H1 (cell line): ENCODE measurements around the gene RIPK4. TPM values are rescaled to one million over a fixed set of nuclear protein-coding genes. Genes with fewer than 3 reads are reported as not detected.

Source experiments
- BACH1 ChIP-seq: IDR thresholded peaks from 2 replicates; pipeline ENCODE4 v1.6.1; 2012; ENCODE audit warnings: low read length, improper control_type of control experiment
- CHD7 ChIP-seq: fragments of 300-600 bp; sonication (generic); IDR thresholded peaks from 2 replicates; pipeline ENCODE4 v1.7.1; 2012; ENCODE audit warnings: low read length, moderate library complexity, mild to moderate bottlenecking, inconsistent platforms; ENCODE audit not compliant: insufficient replicate concordance
- KDM4A ChIP-seq: IDR thresholded peaks from one replicate; pipeline ENCODE4 v1.7.1; 2012; ENCODE audit warnings: low read depth, mild to moderate bottlenecking, moderate library complexity, low read length, inconsistent platforms; ENCODE audit not compliant: severe bottlenecking
- RFX5 ChIP-seq: IDR thresholded peaks from 2 replicates; pipeline ENCODE4 v1.6.1; 2011; ENCODE audit warnings: low read depth, low read length, improper control_type of control experiment, borderline replicate concordance
- SIRT6 ChIP-seq: IDR thresholded peaks from one replicate; pipeline ENCODE4 v1.7.1; 2012; ENCODE audit warnings: low read length, inconsistent platforms
- SP2 ChIP-seq: IDR thresholded peaks from 2 replicates; pipeline ENCODE4 v1.6.1; 2012; ENCODE audit warnings: mild to moderate bottlenecking, low read length, inconsistent platforms
- TAF1 ChIP-seq: IDR thresholded peaks from 2 replicates; pipeline ENCODE4 v1.6.1; 2011; ENCODE audit warnings: mild to moderate bottlenecking, low read depth, low read length
- polyA plus RNA-seq, 7 experiments: library from polyadenylated mRNA; depleted of rRNA in 3 of 7; stranded (reverse) in 5 of 7; unstranded in 2 of 7; fragments of >200 nt in 5 of 7; fragments of 200-250 nt in 2 of 7; gene quantifications; 1 replicate in 5 of 7; 2 replicates in 1 of 7; 4 replicates in 1 of 7; pipeline versions ENCODE4 v1.2.1 to v1.2.3, GENCODE V29; 2011 to 2013; ENCODE audit warnings: missing spikeins in 2 of 7, mixed read lengths in 2 of 7
- total RNA-seq: library from RNA; stranded (reverse); fragmentation: NEBNext Ultra II Directional; extraction: Animal tissue kit (Norgen Biotek cat#: 25700); gene quantifications from 2 replicates; pipeline ENCODE4 v1.2.1, GENCODE V29; 2021

The RIPK4 gene
- total and polyA plus RNA-seq, 2 of the 8 experiments (the other 6 are each of a cell fraction or from before 2014, with no cell fraction given) = 2.7 to 5.6 TPM

DNA sequence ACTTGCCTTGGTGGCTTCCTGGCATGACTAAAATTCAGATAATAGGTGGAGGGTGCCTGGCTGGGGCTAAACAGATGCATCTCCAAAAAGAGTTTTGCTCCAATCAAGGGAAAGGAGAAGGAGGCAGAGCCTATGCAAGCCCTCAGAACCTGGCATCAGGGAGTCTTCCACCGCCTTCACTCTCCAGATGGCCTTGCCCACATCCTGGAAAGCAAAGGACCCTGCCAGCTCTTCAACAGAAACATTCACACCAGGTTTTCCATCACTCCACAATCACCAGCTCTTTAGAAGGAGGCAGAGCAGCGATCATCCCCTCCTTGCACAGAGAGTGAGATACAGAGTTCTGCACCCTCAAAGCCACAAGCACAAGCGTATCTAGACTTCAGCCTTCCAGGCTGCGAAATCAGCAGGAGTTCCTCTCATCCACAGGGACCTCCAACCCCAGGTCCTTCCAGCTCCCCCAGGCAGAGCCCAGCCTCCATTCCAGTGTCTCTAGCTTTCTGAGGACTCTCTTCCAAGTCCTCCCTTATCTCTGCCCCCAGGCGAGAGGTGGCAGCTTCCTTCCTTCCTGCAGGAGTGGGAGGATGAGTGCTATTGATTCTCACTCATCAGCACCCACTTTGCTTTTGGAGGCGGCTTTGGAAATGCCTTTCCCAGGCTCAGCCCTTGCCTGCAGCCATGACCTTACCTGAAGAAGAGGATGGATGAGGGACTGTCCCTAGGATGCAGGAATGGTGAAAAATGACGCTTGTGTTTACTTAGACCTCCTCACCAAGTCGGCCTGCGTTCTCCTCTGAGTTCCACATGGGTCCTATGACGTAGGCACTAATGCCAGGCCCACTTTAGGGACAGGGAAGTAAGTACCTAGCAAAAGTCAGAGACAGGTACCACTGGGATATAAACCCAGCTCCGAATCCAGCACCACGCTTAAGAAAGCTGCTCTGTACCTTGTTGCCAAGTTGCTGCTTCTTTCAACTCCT, 75.4 kb downstream of the RIPK4 start (continued):
- no peak for TF ChIP-seq CHD7
- no peak for TF ChIP-seq SIRT6
- no peak for TF ChIP-seq BACH1
- TF ChIP-seq RFX5 = no peak
- TF ChIP-seq KDM4A = no peak
- no peak for TF ChIP-seq SP2
- TF ChIP-seq TAF1 = no peak
